Right cardiac atrium (tissue), 5 donors: ENCODE data around the gene GFRAL. TPM values are rescaled to one million over a fixed set of nuclear protein-coding genes. Genes with fewer than 3 reads are reported as not detected.

ENCODE experiments used
- ATAC-seq, 2 donors: fragments of 200-7000 bp; cut with Tn5 transposase; one replicate each; pipeline versions ENCODE4 v1.8.0 to v1.9.1; 2020; ENCODE audit warnings: moderate library complexity in 2 of 2, mild to moderate bottlenecking in 1 of 2
- DNase-seq, 3 donors: peaks; one replicate each; pipeline ENCODE4 v3.0.0-alpha.2; 2020
- H3K27ac ChIP-seq: one replicate; pipeline ENCODE4 v1.5.1; 2013; ENCODE audit warnings: mild to moderate bottlenecking, low read length, control low read depth, moderate library complexity
- H3K27me3 ChIP-seq: one replicate; pipeline ENCODE4 v1.6.1; 2013; ENCODE audit not compliant: control insufficient read depth, insufficient read depth
- H3K4me1 ChIP-seq: one replicate; pipeline ENCODE4 v1.6.1; 2013; ENCODE audit warnings: low read length; ENCODE audit not compliant: control insufficient read depth, insufficient read depth
- H3K4me3 ChIP-seq: one replicate; pipeline ENCODE4 v1.5.1; 2013; ENCODE audit warnings: low read length, control low read depth
- H3K9me3 ChIP-seq: one replicate; pipeline ENCODE4 v1.6.1; 2013; ENCODE audit warnings: low read length; ENCODE audit not compliant: control insufficient read depth
- WGBS: extraction: QIAGEN DNeasy Blood & Tissue Kit; methylation state at CpG from one replicate; pipeline ENCODE4 v1.1.7; 2013; 5-methylcytosine and 5-hydroxymethylcytosine counted together
- intact Hi-C, 4 donors: fragments of 100-400 bp; cut with DNase I; formaldehyde crosslinking; loops; one replicate each; pipeline versions ENCODE4 v1.11.0 to v1.14.0; 2022 to 2023
- polyA plus RNA-seq: library from polyadenylated mRNA; stranded (reverse); fragments of 200-250 nt; gene quantifications from one replicate; pipeline ENCODE4 v1.2.3, GENCODE V29; 2013
- total RNA-seq, 4 donors: library from RNA; stranded (reverse); fragmentation: NEBNext Ultra II Directional; extraction: Animal tissue kit (Norgen Biotek cat#: 25700); gene quantifications; one replicate each; pipeline ENCODE4 v1.2.1, GENCODE V29; 2021
- donor health status: healthy with polysubstance abuse.
- donor health status: DM: no; HTN: yes; CAD: no.
- donor health status: DM: no; HTN: no; CAD: no.
- donor health status: DM: no; HTN: yes; CAD: no; lungs with severe emphysema.
- donor health status: DM: yes; HTN: yes; CAD: no.

Gene GFRAL
- total and polyA plus RNA-seq, 5 donors = not detected

- 76% methylated on average over 4 of the region's 4 CpGs for WGBS
- no peak for ATAC-seq
- H3K4me1 ChIP-seq = no peaks in the 10 kb centered on the region
These were observed 109.9 kb downstream of the GFRAL start for GRCh38 chr6:55437141-55437540.

GRCh38 chr6:55438203-55438602, 110.9 kb downstream of the GFRAL start:
- 77% methylated on average over 3 of the region's 3 CpGs for WGBS
- intact Hi-C loops = no loop called here

More at GRCh38 chr6:55437141-55437540, 109.9 kb downstream of the GFRAL start:
- intact Hi-C loops = no loop called here
- H3K4me3 ChIP-seq = no peak overlapping the region
- H3K27ac ChIP-seq = no peak overlapping the region
- no peak for DNase-seq
- no peaks in the 10 kb centered on the region for H3K27me3 ChIP-seq
- H3K9me3 ChIP-seq = no peaks in the 10 kb centered on the region

GRCh38 chr6:55443238-55444134, 116.2 kb downstream of the GFRAL start:
- ATAC-seq = no peak
- Histone ChIP-seq H3K27me3 (no peaks in the 10 kb centered on the region), H3K4me3 (no peak overlapping the region), H3K4me1 (no peaks in the 10 kb centered on the region), H3K27ac (no peak overlapping the region), H3K9me3 (no peaks in the 10 kb centered on the region)
- WGBS = 71% methylated on average over 7 of the region's 7 CpGs
- DNase-seq = no peak
- intact Hi-C loops = loop anchor here in 2 of 4 donors (5.0 to 10.0 kb wide), 4 partner anchors 444 to 851 kb away; no protein-coding TSS in a partner anchor

More at GRCh38 chr6:55438203-55438602, 110.9 kb downstream of the GFRAL start:
- H3K27me3 ChIP-seq = no peaks in the 10 kb centered on the region
- ATAC-seq = no peak
- no peak for DNase-seq
- no peaks in the 10 kb centered on the region for H3K4me1 ChIP-seq
- H3K27ac ChIP-seq = no peak overlapping the region
- no peaks in the 10 kb centered on the region for H3K9me3 ChIP-seq
- H3K4me3 ChIP-seq = no peak overlapping the region

GRCh38 chr6:55445648-55446204, 118.5 kb downstream of the GFRAL start:
- Histone ChIP-seq H3K27ac (no peak overlapping the region), H3K27me3 (no peaks in the 10 kb centered on the region), H3K4me3 (no peak overlapping the region), H3K4me1 (no peaks in the 10 kb centered on the region), H3K9me3 (no peaks in the 10 kb centered on the region)
- intact Hi-C loops = loop anchor here in 2 of 4 donors (10.0 kb wide), 2 partner anchors 499 to 849 kb away; no protein-coding TSS in a partner anchor
- 0% methylated on average over 1 of the region's 1 CpG for WGBS
- ATAC-seq (no peak), DNase-seq (no peak)

- intact Hi-C loops = loop anchor here in 2 of 4 donors (10.0 kb wide), 2 partner anchors 497 to 847 kb away; no protein-coding TSS in a partner anchor
- Histone ChIP-seq H3K9me3 (no peaks in the 10 kb centered on the region), H3K4me1 (no peaks in the 10 kb centered on the region), H3K27me3 (no peaks in the 10 kb centered on the region), H3K27ac (no peak overlapping the region), H3K4me3 (no peak overlapping the region)
- no peak for DNase-seq
- WGBS = 85% methylated on average over 3 of the region's 3 CpGs
- ATAC-seq = no peak
These were observed 120.6 kb downstream of the GFRAL start for GRCh38 chr6:55447891-55448290.

- Histone ChIP-seq H3K27me3 (no peaks in the 10 kb centered on the region), H3K4me1 (no peaks in the 10 kb centered on the region), H3K4me3 (no peak overlapping the region), H3K27ac (no peak overlapping the region), H3K9me3 (no peaks in the 10 kb centered on the region)
- no peak for DNase-seq
- intact Hi-C loops = loop anchor here in 2 of 4 donors (10.0 kb wide), 2 partner anchors 496 to 846 kb away; no protein-coding TSS in a partner anchor
- ATAC-seq = no peak
These were observed 121.2 kb downstream of the GFRAL start for GRCh38 chr6:55448451-55448850.

- H3K4me1 ChIP-seq = no peaks in the 10 kb centered on the region
- DNase-seq = no peak
- no peak overlapping the region for H3K4me3 ChIP-seq
- intact Hi-C loops = loop anchor here in 2 of 4 donors (10.0 kb wide), 2 partner anchors 496 to 846 kb away; no protein-coding TSS in a partner anchor
- no peak overlapping the region for H3K27ac ChIP-seq
- no peaks in the 10 kb centered on the region for H3K27me3 ChIP-seq
- WGBS = 51% methylated on average over 3 of the region's 3 CpGs
- H3K9me3 ChIP-seq = no peaks in the 10 kb centered on the region
- ATAC-seq = no peak
These were observed 122.0 kb downstream of the GFRAL start for GRCh38 chr6:55449225-55449624.

GRCh38 chr6:55450005-55450404, 122.7 kb downstream of the GFRAL start:
- Histone ChIP-seq H3K9me3 (no peaks in the 10 kb centered on the region), H3K27me3 (no peaks in the 10 kb centered on the region), H3K27ac (no peak overlapping the region), H3K4me1 (no peaks in the 10 kb centered on the region), H3K4me3 (no peak overlapping the region)
- DNase-seq = no peak
- WGBS = 27% methylated on average over 2 of the region's 2 CpGs
- ATAC-seq = no peak
- intact Hi-C loops = no loop called here

Other genes with a start within 250 kb of the GFRAL start
- gene HCRTR2, start 153.0 kb upstream of the GFRAL start, total RNA-seq = not detected
- 0.16 TPM for gene HCRTR2, start 153.0 kb upstream of the GFRAL start, polyA plus RNA-seq